SH-SY5Y (cell line): ENCODE results near the gene RPS6KC1.
A peak's percentile ranks its signal among the peaks of the same experiment; 100 is the strongest.

Experiments
- GATA2 ChIP-seq: IDR thresholded peaks from 2 replicates; pipeline ENCODE4 v1.6.1; 2011; ENCODE audit warnings: mild to moderate bottlenecking, low read depth, low read length
- GATA3 ChIP-seq: IDR thresholded peaks from 2 replicates; pipeline ENCODE4 v1.6.1; 2011; ENCODE audit warnings: low read depth, mild to moderate bottlenecking, low read length, moderate library complexity

RPS6KC1 gene

GRCh38 chr1:213051127-213051880, at the start of gene RPS6KC1:
TSS of gene RPS6KC1 (plus strand) at chr1:213051241. CDS start at chr1:213051405, 164 bp downstream.
- no peak for TF ChIP-seq GATA3

DNA sequence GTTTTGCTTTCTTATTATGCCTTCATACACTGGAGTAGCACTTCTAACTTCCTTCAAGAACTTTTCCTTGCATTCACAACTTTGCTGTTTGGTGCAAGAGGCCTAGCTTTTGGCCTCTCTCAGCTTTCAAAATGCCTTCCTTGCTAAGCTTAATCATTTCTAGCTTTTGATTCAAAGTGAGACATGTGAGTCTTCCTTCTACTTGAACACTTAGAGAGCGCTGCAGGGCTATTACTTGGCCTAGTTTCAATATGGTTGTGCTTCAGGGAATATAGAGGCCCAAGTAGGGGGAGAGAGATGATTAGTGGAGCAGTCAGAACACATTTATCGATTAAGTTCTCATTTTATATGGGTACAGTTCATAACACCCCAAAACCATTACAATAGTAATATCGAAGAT, 47.8 kb upstream of the RPS6KC1 start:
- TF ChIP-seq GATA3 (no peak), GATA2 (no peak)

GRCh38 chr1:213008564-213008963, 42.5 kb upstream of the RPS6KC1 start:
- TF ChIP-seq GATA2 (no peak), GATA3 (no peak)

- TF ChIP-seq GATA3 = no peak
- no peak for TF ChIP-seq GATA2
Observed at GRCh38 chr1:213014642-213015041, 36.4 kb upstream of the RPS6KC1 start.

DNA sequence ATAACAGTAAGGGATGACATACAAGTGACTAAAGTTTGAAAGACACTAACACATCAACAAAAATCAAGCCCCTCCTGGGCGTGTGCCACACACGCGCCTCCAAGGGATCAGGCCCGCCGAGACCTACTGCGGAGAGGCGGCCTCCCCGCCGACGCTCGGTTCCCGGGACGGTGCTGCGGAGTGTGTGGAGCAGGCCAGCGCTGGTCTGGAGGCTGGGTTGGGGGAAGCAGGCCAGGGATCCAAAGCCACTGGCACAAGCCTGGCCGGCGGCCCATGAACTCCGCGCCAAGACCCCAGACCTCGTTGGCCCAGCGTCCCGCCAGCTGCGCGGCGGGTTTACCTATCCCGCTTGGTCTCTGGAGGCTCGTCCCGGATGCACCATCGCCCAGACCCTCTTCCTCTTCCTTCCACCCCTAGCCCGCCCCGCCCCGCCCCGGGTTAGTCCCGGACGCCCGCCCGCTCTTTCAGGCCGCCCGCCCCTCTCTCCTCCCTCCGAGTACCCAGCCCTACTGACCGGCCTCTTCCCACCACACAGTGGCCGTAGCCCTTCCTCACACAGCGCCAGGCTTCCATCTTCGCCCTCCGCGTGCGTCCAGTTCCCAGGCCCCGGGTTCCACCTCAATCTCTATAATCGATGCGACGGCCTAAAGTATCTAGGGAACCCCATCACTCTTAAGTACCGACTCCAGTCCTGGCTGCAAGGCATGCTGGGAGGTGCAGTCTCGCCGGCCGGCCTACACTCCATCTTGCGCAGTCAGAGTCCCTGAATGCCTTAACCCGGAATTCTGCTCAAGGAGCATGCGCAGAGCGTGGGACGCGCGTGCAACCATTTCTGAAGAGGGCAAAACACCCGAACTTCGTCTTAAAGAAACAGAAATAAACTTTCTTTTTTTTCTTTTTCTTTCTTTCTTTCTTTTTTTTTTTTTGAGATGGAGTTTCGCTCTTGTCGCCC, 35.7 kb upstream of the RPS6KC1 start, which contains the start of gene ANGEL2:
Gene ANGEL2, minus strand, starts transcription at position 769 of the 952 bp plus-strand sequence. Its CDS starts 196 bp downstream, at position 573.
- TF ChIP-seq GATA3 (no peak), GATA2 (no peak; the same call in 1 of the 2 replicates)

GRCh38 chr1:213017447-213018273, 33.4 kb upstream of the RPS6KC1 start:
- TF ChIP-seq GATA2 (no peak), GATA3 (no peak)

DNA sequence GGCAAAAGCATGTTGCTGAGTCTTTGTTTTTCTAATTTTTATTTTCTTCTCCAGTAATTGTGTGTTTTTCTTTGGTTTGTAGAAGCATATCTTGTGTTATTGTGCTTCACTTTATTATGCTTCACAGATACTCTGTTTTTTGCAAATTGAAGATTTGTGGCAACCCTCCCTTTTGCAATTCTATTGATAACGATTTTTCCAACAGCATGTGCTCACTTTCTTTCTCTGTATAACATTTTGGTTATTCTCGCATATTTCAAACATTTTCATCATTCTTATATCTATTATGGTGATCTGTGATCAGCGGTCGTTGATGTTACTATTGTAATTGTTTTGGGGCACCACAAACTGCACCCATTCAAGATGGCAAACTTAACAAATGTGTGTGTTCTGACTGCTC, 31.6 kb upstream of the RPS6KC1 start:
- no peak for TF ChIP-seq GATA3
- TF ChIP-seq GATA2 = no peak

DNA sequence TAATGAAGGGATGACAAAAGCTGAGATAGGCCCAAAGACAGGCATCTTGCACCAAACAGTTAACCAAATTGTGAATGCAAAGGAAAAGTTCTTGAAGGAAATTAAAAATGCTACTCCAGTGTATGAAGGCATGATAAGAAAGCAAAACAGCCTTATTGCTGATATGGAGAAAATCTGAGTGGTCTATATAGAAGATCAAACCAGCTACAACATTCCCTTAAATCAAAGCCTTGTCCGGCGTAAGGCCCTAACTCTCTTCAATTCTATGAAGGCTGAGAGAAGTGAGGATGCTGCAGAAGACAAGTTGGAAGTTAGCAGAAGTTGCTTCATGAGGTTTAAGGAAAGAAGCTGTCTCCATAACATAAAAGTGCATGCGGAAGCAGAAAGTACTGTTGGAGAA, 31.0 kb upstream of the RPS6KC1 start:
- TF ChIP-seq GATA3 = no peak
- TF ChIP-seq GATA2 = no peak

DNA sequence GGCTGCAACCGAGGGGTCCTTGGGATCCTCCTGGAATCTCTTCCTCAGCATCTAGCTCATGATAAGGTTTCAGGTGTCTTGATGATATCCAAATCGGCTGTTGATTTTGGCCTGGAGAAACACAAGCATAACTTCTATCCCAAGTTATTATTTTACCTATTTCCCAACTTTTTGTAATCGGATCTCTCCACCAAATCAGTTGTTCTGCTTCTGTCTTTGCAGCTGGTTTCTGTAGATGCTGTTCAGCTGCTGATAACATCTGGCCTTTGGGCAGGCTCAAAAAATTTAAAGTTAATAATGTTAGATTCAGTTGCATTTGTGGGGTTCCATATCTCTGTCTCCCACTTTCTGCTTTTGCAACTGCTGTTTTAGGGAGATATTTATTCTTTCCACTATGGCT, 24.0 kb upstream of the RPS6KC1 start:
- peak; percentile 27; the same call in 1 of the 2 replicates for TF ChIP-seq GATA2

GRCh38 chr1:213032651-213033050, 18.4 kb upstream of the RPS6KC1 start:
- TF ChIP-seq GATA3 (no peak), GATA2 (no peak)

- TF ChIP-seq GATA3 (no peak), GATA2 (no peak)
Observed at GRCh38 chr1:213034713-213035112, 16.3 kb upstream of the RPS6KC1 start.

- TF ChIP-seq GATA2 (no peak), GATA3 (no peak)
Observed at GRCh38 chr1:213035573-213035972, 15.5 kb upstream of the RPS6KC1 start.

DNA sequence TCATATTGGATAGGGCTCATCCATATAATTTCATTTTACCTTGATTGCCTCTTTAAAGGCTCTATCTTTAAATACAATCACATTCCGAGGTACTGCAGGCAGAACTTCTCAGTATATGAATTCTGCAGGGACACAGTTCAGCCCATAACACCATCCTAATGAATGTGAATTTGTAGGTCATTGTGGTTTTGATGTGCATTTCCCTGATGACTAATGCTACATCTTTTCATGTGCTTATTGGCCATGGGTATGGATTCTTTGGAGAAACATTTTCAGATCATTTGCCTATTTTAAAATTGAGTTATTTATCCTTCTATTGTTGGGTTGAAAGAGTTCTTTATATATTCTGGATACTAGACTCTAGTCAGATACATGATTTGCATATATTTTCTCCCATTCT, 9.6 kb upstream of the RPS6KC1 start:
- TF ChIP-seq GATA3 (no peak), GATA2 (no peak)

DNA sequence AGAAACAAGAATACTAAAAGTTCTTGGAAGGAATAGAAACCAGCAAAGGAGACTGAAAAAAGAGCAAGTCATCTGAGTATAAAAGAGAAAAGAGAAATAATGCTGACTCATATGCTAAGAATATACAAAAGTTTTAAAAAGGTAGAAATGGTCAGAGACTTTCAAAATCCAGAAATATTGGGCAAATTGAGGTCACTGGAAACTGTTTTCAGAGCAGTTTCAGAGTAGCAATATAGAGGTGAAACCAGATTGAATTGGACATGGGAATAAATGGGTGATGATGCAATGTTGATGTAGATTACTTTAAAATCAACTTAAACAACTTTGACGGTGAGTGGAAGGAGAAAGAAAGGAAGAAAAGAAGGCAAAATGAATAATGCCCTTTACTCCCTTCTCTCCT, 1.8 kb upstream of the RPS6KC1 start:
- TF ChIP-seq GATA2 = no peak
- no peak for TF ChIP-seq GATA3

- TF ChIP-seq GATA3 (no peak), GATA2 (no peak)
Observed at GRCh38 chr1:213050745-213051126, 305 bp upstream of the RPS6KC1 start.
